GM20000 (cell line): ENCODE results near the gene SFMBT2.

Source experiments
- DNase-seq: peaks from one replicate; pipeline ENCODE4 v3.0.0; 2012; ENCODE audit warnings: low spot score
- TF ChIP-seq, protein P1 (sequence below): IDR thresholded peaks from 2 replicates; pipeline ENCODE4 v1.5.1; 2012; ENCODE audit warnings: mild to moderate bottlenecking, control low read depth; ENCODE audit errors: extremely low read depth, missing control alignments

The SFMBT2 gene

GRCh38 chr10:7157091-7157490 is 253.7 kb downstream of the SFMBT2 start:
- TF ChIP-seq, protein P1, sequence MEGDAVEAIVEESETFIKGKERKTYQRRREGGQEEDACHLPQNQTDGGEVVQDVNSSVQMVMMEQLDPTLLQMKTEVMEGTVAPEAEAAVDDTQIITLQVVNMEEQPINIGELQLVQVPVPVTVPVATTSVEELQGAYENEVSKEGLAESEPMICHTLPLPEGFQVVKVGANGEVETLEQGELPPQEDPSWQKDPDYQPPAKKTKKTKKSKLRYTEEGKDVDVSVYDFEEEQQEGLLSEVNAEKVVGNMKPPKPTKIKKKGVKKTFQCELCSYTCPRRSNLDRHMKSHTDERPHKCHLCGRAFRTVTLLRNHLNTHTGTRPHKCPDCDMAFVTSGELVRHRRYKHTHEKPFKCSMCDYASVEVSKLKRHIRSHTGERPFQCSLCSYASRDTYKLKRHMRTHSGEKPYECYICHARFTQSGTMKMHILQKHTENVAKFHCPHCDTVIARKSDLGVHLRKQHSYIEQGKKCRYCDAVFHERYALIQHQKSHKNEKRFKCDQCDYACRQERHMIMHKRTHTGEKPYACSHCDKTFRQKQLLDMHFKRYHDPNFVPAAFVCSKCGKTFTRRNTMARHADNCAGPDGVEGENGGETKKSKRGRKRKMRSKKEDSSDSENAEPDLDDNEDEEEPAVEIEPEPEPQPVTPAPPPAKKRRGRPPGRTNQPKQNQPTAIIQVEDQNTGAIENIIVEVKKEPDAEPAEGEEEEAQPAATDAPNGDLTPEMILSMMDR: no peak
- no peak for DNase-seq

DNA sequence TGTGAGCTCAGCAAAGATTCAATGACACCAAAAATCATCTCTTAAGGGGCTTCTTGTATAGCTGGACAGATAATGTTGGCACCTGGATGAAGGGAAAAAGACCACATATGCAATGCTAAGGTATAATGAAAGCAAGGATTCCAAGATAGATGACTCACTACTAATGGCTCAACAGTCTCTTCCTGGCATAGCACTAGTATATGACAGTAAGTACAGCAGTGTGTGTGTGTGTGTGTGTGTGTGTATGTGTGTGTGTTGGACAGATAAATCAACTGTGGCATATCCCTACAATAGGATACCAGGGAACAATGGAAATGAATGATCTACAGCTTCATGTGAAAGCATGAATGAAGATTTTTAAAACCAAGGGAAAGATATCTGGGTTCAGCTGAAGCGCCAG is 257.1 kb downstream of the SFMBT2 start:
- no peak for DNase-seq
- TF ChIP-seq, protein P1: no peak

GRCh38 chr10:7152982-7153381 is 257.9 kb downstream of the SFMBT2 start:
- TF ChIP-seq, protein P1: no peak
- no peak for DNase-seq

GRCh38 chr10:7152341-7152740 is 258.5 kb downstream of the SFMBT2 start:
- TF ChIP-seq, protein P1: no peak
- DNase-seq: no peak

GRCh38 chr10:7151538-7151937 is 259.3 kb downstream of the SFMBT2 start:
- TF ChIP-seq, protein P1: no peak
- no peak for DNase-seq

DNA sequence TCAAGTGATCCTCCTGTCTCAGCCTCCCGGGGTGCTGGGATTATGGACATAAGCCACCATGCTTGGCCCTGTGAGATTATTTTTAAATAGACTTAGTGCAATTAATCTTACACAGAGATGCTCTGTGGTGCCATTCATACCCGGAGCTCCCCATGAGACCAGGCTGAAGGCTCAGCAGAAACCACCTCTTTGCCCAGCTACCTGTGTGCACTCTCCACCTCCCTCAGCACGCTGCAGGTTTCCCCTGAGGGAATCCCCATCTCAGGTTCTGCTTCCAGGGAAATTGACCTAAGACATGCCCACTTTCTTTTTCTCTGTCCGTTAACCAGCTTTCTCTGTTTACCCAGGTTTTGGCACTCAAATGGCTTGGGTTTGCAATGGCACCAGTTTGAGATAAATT is 260.5 kb downstream of the SFMBT2 start:
- DNase-seq: no peak
- TF ChIP-seq, protein P1: no peak

DNA sequence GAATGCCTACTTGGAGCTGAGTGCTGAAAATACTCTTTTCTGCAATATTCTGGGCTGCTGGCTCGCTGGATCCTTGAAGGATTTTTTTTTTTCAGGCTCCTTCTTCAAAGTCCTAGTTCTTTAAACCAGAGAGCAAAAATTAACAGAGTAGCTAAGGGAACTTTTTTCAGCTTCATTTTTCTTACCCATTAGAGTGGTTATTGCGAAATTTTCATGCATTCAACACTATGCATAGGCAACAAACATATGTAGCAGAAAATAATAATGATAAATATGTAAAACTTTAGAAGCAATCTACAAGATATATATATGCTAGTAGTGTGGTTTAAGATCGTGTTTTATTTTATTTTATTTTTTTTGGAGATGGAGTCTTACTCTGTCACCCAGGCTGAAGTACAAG is 264.6 kb downstream of the SFMBT2 start:
- DNase-seq: no peak
- TF ChIP-seq, protein P1: no peak
